Uterus (tissue), 4 donors: Measurements from ENCODE around the gene NDC1. TPM values are rescaled to one million over a fixed set of nuclear protein-coding genes. Genes with fewer than 3 reads are reported as not detected.
"Not testable (repeated sequence)": the region's sequence is repeated elsewhere in the genome, so short reads cannot be mapped to it uniquely, and the experiment has no call there.

Experiments
- DNase-seq, 2 donors: peaks; one replicate each; pipeline ENCODE4 v3.0.0-alpha.2; 2019 to 2020
- H3K27ac ChIP-seq, 2 donors: fragments of 200-600 bp; sonication (generic); 1 replicate in 1 of 2; 2 replicates in 1 of 2; pipeline ENCODE4 v1.5.1; 2016 to 2018
- H3K27me3 ChIP-seq, 2 donors: fragments of 200-600 bp; sonication (generic); one replicate each; pipeline ENCODE4 v1.5.1; 2018 to 2019; ENCODE audit warnings: control low read depth in 1 of 2
- H3K36me3 ChIP-seq, 2 donors: fragments of 200-600 bp; sonication (generic); one replicate each; pipeline ENCODE4 v1.5.1; 2019; ENCODE audit warnings: control low read depth in 1 of 2
- H3K4me1 ChIP-seq, 2 donors: fragments of 200-600 bp; sonication (generic); one replicate each; pipeline ENCODE4 v1.5.1; 2018 to 2019; ENCODE audit warnings: control low read depth in 1 of 2
- H3K4me3 ChIP-seq, 2 donors: fragments of 200-600 bp; sonication (generic); 1 replicate in 1 of 2; 2 replicates in 1 of 2; pipeline ENCODE4 v1.5.1; 2018 to 2019; ENCODE audit warnings: mild to moderate bottlenecking in 1 of 2
- H3K9me3 ChIP-seq, 2 donors: fragments of 200-600 bp; sonication (generic); one replicate each; pipeline ENCODE4 v1.5.1; 2019; ENCODE audit warnings: control low read depth in 1 of 2
- POLR2A ChIP-seq, 2 donors: fragments of 450-650 bp; IDR thresholded peaks; one replicate each; pipeline ENCODE4 v1.6.1; 2016; ENCODE audit warnings: antibody characterized with exemption in 2 of 2, mild to moderate bottlenecking in 1 of 2, moderate library complexity in 1 of 2
- intact Hi-C: fragments of 100-400 bp; cut with DNase I; formaldehyde crosslinking; loops from one replicate; pipeline ENCODE4 v1.15.1; 2023; ENCODE audit warnings: low total_unique reads
- total RNA-seq, 4 donors: library from RNA; depleted of rRNA in 3 of 4; stranded (reverse); fragments of >200 nt in 3 of 4; gene quantifications; one replicate each; pipeline versions ENCODE4 v1.1.0 to v1.2.4, GENCODE V29; 2014 to 2023
- TF ChIP-seq, protein P1 (sequence below), 4 experiments: fragments of 200-600 bp in 2 of 4; fragments of 450-650 bp in 2 of 4; sonication (generic) in 2 of 4; IDR thresholded peaks; one replicate each; pipeline ENCODE4 v1.5.1; 2016 to 2019; ENCODE audit warnings: antibody characterized with exemption in 4 of 4, mild to moderate bottlenecking in 2 of 4, moderate library complexity in 1 of 4
- donor health status: DM: yes; HTN: yes; CAD: no.

The NDC1 gene
- total RNA-seq, 4 donors from 2014 or later = 6.1 to 41.8 (median 16.8) TPM

DNA sequence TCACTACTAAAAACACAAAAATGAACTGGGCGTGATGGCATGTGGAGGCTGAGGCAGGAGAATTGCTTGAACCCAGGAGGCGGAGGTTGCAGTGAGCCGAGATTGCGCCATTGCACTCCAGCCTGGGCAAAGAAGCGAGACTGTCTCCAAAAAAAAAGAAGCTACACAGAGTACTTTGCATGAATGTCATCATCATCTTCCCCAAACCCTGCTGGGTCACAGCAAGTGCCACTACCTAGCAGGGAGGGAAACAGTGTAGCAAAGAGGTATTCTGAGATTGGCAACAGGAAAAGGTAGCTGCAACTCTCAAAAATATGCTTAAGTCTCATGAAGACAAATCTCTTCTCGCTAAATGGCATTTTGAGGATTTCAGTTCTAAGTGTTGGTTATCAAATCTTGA, 12.8 kb downstream of the NDC1 start:
- H3K4me1 ChIP-seq = no peaks in the 10 kb centered on the region
- H3K36me3 ChIP-seq = no peaks in the 10 kb centered on the region
- no peak overlapping the region for H3K27ac ChIP-seq
- no peaks in the 10 kb centered on the region for H3K9me3 ChIP-seq
- TF ChIP-seq, protein P1, sequence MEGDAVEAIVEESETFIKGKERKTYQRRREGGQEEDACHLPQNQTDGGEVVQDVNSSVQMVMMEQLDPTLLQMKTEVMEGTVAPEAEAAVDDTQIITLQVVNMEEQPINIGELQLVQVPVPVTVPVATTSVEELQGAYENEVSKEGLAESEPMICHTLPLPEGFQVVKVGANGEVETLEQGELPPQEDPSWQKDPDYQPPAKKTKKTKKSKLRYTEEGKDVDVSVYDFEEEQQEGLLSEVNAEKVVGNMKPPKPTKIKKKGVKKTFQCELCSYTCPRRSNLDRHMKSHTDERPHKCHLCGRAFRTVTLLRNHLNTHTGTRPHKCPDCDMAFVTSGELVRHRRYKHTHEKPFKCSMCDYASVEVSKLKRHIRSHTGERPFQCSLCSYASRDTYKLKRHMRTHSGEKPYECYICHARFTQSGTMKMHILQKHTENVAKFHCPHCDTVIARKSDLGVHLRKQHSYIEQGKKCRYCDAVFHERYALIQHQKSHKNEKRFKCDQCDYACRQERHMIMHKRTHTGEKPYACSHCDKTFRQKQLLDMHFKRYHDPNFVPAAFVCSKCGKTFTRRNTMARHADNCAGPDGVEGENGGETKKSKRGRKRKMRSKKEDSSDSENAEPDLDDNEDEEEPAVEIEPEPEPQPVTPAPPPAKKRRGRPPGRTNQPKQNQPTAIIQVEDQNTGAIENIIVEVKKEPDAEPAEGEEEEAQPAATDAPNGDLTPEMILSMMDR (IDR thresholded peaks at IDR 0.05) = no peak
- no peak for TF ChIP-seq POLR2A (IDR thresholded peaks at IDR 0.05)
- intact Hi-C loops = no loop called here
- H3K27me3 ChIP-seq = no peaks in the 10 kb centered on the region
- DNase-seq = no peak
- no peak overlapping the region for H3K4me3 ChIP-seq

DNA sequence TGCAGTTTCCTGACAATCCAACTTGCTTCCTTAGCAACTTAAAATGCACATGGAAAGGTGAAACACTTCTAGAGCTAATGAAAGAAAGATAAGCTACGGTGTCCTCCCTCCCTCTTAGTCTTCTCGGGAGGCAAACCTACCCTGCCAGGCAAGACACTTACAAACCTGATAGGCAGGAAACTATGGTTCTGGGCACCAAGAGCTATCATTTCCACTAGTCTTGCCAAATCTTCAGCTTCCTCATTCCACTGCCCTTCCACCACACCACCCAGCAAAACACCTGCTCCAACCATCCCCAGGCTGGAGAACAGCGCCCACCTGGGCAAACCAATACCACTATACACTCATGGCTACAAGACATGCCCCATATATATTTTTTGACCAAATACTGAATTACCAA, 15.2 kb downstream of the NDC1 start:
- no peak for DNase-seq
- Histone ChIP-seq H3K9me3 (no peaks in the 10 kb centered on the region), H3K4me3 (no peak overlapping the region), H3K4me1 (no peaks in the 10 kb centered on the region), H3K36me3 (no peaks in the 10 kb centered on the region), H3K27me3 (no peaks in the 10 kb centered on the region), H3K27ac (no peak overlapping the region)
- intact Hi-C loops = no loop called here
- TF ChIP-seq, protein P1 (IDR thresholded peaks at IDR 0.05) = no peak
- no peak for TF ChIP-seq POLR2A (IDR thresholded peaks at IDR 0.05)

DNA sequence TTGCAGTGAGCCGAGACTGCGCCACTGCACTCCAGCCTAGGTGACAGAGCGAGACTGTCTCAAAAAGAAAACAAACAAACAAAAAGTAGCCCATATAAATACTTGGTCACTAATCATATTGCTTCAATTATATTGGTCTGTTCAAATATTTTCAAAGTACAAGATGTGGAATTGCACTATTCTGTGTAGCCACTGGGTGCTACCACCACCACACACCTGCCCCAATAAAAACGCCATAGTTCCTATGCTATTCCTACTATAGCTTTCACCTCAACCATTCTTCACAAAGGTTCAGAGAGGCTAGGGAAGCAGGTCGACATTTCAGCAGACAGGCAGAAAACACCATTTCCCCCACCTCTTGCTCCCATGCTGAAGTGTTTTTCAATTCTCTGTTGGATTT, 16.7 kb downstream of the NDC1 start:
- Histone ChIP-seq H3K27ac (no peak overlapping the region), H3K4me1 (no peaks in the 10 kb centered on the region), H3K36me3 (no peaks in the 10 kb centered on the region), H3K27me3 (no peaks in the 10 kb centered on the region), H3K9me3 (no peaks in the 10 kb centered on the region), H3K4me3 (no peak overlapping the region)
- TF ChIP-seq, protein P1 (IDR thresholded peaks at IDR 0.05) = no peak
- no peak for TF ChIP-seq POLR2A (IDR thresholded peaks at IDR 0.05)
- DNase-seq = no peak
- intact Hi-C loops = no loop called here

DNA sequence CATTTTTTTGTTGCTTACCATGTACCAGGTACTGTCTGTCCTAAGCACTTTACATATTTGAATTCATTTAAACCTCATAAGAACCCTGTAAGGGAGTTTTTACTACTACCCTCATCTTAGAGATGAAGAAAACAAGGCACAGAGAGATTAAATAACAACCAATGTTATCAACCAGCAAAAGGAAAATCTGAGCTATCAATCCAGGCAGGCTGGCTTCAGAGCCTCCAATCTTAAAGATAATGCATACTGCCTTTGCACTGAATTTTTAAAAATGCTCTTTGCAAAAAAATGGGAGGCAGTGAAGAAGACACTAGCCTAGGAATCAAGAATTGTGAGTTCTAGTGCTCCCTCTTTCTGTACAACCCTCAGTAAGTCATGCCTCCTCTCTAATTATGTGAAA, 18.7 kb downstream of the NDC1 start:
- intact Hi-C loops = no loop called here
- TF ChIP-seq POLR2A (IDR thresholded peaks at IDR 0.05) = no peak
- TF ChIP-seq, protein P1 (IDR thresholded peaks at IDR 0.05) = no peak
- Histone ChIP-seq H3K4me3 (no peak overlapping the region), H3K9me3 (no peaks in the 10 kb centered on the region), H3K27me3 (no peaks in the 10 kb centered on the region), H3K36me3 (no peaks in the 10 kb centered on the region), H3K27ac (no peak overlapping the region), H3K4me1 (no peaks in the 10 kb centered on the region)
- no peak for DNase-seq

DNA sequence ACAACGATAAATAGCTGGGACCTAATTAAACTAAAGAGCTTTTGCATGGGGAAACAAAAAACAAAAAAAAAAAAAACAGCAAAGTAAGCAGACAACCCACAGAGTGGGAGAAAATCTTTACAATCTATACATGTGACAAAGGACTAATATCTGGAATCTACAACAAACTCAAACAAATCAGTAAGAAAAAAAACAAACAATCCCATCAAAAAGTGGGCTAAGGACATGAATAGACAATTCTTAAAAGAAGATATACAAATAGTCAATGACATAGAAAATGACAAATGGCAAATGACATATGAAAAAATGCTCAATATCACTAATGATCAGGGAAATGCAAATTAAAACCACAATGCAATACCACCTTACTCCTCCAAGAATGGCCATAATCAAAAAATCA, 21.5 kb downstream of the NDC1 start:
- H3K27ac ChIP-seq, H3K4me3 ChIP-seq, H3K4me1 ChIP-seq, intact Hi-C loops, H3K9me3 ChIP-seq, H3K27me3 ChIP-seq, DNase-seq, H3K36me3 ChIP-seq: not testable (repeated sequence)

DNA sequence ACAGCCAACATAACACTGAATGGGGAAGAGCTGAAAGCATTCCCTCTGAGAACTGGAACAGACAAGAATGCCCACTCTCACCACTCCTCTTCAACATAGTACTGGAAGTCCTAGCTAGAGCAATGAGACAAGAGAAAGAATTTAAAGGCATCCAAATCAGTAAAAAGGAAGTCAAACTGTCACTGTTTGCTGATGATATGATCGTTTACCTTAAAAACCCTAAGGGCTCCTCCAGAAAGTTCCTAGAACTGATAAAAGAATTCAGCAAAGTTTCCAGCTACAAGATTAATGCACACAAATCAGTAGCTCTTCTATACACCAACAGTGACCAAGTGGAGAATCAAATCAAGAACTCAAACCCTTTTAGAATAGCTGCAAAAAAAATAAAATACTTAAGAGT, 22.6 kb downstream of the NDC1 start:
- DNase-seq, H3K4me1 ChIP-seq, H3K4me3 ChIP-seq, H3K27ac ChIP-seq, H3K9me3 ChIP-seq, H3K36me3 ChIP-seq, intact Hi-C loops, H3K27me3 ChIP-seq: not testable (repeated sequence)
